HG02970 (cell line): ENCODE measurements around the gene NKX1-2.

Experiments
- ATAC-seq: cut with Tn5 transposase; IDR thresholded peaks from one replicate; pipeline ENCODE4 v1.9.1; 2021; ENCODE audit warnings: mild to moderate bottlenecking, moderate library complexity, moderate number of reproducible peaks; ENCODE audit not compliant: unreplicated experiment, low FRiP score

The NKX1-2 gene

GRCh38 chr10:124450012-124450782, at the start of gene NKX1-2:
NKX1-2 (minus strand) TSS chr10:124450035; CDS start chr10:124449943, 92 bp downstream.
- no peak for ATAC-seq

- ATAC-seq, result no peak
These were observed 48.2 kb upstream of the NKX1-2 start for GRCh38 chr10:124498056-124498455.

- no peak for ATAC-seq
These were observed 47.5 kb upstream of the NKX1-2 start for GRCh38 chr10:124497196-124497881.

GRCh38 chr10:124496620-124497019, 46.8 kb upstream of the NKX1-2 start:
- no peak for ATAC-seq

- no peak for ATAC-seq
These were observed 46.3 kb upstream of the NKX1-2 start for GRCh38 chr10:124496150-124496549.

GRCh38 chr10:124495725-124496124, 45.9 kb upstream of the NKX1-2 start:
- ATAC-seq, result no peak

- ATAC-seq, result no peak
These were observed 45.3 kb upstream of the NKX1-2 start for GRCh38 chr10:124495162-124495561.

GRCh38 chr10:124494046-124494807, 44.4 kb upstream of the NKX1-2 start:
- ATAC-seq, result no peak

GRCh38 chr10:124493214-124493882, 43.5 kb upstream of the NKX1-2 start:
- no peak for ATAC-seq

- ATAC-seq, result no peak
These were observed 42.4 kb upstream of the NKX1-2 start for GRCh38 chr10:124492266-124492665.

- no peak for ATAC-seq
These were observed 41.3 kb upstream of the NKX1-2 start for GRCh38 chr10:124491105-124491504.

- ATAC-seq, result no peak
These were observed 36.8 kb upstream of the NKX1-2 start for GRCh38 chr10:124486635-124487034.

GRCh38 chr10:124484661-124485060, 34.8 kb upstream of the NKX1-2 start:
- no peak for ATAC-seq

- no peak for ATAC-seq
These were observed 34.2 kb upstream of the NKX1-2 start for GRCh38 chr10:124484031-124484430.

- ATAC-seq, result no peak
These were observed 33.0 kb upstream of the NKX1-2 start for GRCh38 chr10:124482876-124483275.

GRCh38 chr10:124482236-124482800, 32.5 kb upstream of the NKX1-2 start:
- no peak for ATAC-seq

GRCh38 chr10:124481717-124482116, 31.9 kb upstream of the NKX1-2 start:
- no peak for ATAC-seq

- no peak for ATAC-seq
These were observed 31.0 kb upstream of the NKX1-2 start for GRCh38 chr10:124480860-124481259.

GRCh38 chr10:124478515-124478914, 28.7 kb upstream of the NKX1-2 start:
- ATAC-seq, result no peak

GRCh38 chr10:124477614-124478363, 28.0 kb upstream of the NKX1-2 start:
- no peak for ATAC-seq
